IPS-20b (cell line): ENCODE results near the gene JAM3.

ENCODE experiments used
- H3K27ac ChIP-seq: one replicate; pipeline ENCODE4 v1.5.1; 2013; ENCODE audit warnings: low read length
- H3K27me3 ChIP-seq: 2 replicates; pipeline ENCODE4 v1.6.1; 2013; ENCODE audit warnings: mild to moderate bottlenecking, low read length, inconsistent platforms; ENCODE audit not compliant: insufficient read depth
- H3K36me3 ChIP-seq: 2 replicates; pipeline ENCODE4 v1.6.1; 2013; ENCODE audit warnings: low read depth, mild to moderate bottlenecking, inconsistent platforms, low read length, moderate library complexity; ENCODE audit not compliant: insufficient read depth
- H3K4me1 ChIP-seq: 2 replicates; pipeline ENCODE4 v1.6.1; 2013; ENCODE audit warnings: mild to moderate bottlenecking, control low read depth, inconsistent platforms, low read length, moderate library complexity; ENCODE audit not compliant: insufficient read depth
- H3K4me3 ChIP-seq: 2 replicates; pipeline ENCODE4 v1.5.1; 2013; ENCODE audit warnings: mild to moderate bottlenecking, low read length, inconsistent platforms
- H3K9ac ChIP-seq: 2 replicates; pipeline ENCODE4 v1.6.1; 2013; ENCODE audit warnings: low read depth, mild to moderate bottlenecking, inconsistent platforms, low read length, moderate library complexity
- H3K9me3 ChIP-seq: 2 replicates; pipeline ENCODE4 v1.6.1; 2013; ENCODE audit warnings: mild to moderate bottlenecking, low read depth, low read length, inconsistent platforms; ENCODE audit not compliant: insufficient read depth

Gene JAM3

DNA sequence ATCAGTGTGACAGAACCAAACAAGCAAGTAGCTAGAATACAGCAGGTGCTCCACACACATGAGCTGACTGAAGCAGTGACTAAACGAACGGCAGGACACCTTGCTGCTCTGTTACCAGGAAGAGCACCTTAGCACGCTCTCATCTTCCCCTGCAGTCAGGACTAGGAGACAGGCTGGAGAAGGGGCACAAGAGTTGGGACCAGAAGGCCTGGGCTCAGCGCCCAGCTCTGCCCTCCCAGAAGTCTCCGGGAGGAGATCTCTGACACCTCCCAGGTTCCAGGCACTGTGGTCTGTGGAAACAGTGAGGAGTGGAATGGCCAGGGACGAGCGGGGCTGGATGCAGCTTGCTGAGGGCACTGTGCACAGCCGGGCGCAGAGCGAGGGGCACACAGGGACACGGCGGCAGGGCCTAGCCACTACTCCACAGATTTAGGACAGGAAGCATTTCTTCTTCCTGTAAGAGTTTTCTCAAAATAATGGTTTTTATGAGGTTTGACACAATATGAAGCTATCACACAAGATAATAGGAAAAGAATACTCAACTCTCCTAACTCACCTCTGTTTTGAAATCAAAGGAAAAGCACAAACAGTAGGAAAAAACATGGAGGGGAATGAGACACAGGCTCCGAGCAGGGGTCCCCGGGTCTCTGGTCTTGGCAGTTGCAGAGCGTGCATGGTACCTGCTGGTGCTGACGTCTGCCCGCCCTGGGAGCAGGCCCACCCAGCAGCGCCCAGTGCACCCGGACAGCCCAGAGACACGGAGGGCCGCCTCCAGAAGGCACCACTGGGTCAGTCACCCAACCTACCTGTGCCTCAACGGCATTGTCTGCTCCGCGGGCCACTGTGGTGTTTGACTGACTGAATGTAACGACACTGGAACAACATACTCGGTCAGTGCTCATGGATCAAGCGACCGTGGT lies 87.3 kb downstream of the JAM3 start:
- peaks cover 12% of the 10 kb centered on the region for H3K9me3 ChIP-seq
- H3K27ac ChIP-seq: no peak overlapping the region
- peaks cover 97% of the 10 kb centered on the region for H3K36me3 ChIP-seq
- no peak overlapping the region for H3K9ac ChIP-seq
- no peak overlapping the region for H3K4me3 ChIP-seq
- no peaks in the 10 kb centered on the region for H3K4me1 ChIP-seq
- no peaks in the 10 kb centered on the region for H3K27me3 ChIP-seq

DNA sequence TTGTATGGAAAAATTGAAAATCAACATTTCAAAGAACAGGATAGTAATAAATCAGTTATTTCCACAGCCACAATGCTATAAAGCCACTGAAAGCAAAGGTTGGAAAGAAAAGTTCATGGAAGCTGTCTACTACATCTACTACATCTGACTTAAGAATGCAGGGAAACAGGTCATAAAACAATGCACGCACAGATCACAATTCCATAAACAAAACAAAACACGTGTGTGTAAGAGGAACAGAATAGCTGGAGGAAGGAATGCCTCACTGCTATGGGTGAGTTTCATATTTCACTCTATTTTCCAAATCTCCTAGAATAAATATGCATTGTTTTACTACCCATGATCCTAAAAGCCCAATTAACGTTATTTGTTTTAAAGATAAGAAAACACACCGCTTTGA lies 88.6 kb downstream of the JAM3 start:
- peaks cover 97% of the 10 kb centered on the region for H3K36me3 ChIP-seq
- no peaks in the 10 kb centered on the region for H3K4me1 ChIP-seq
- no peaks in the 10 kb centered on the region for H3K27me3 ChIP-seq
- no peak overlapping the region for H3K4me3 ChIP-seq
- no peak overlapping the region for H3K9ac ChIP-seq
- H3K27ac ChIP-seq: no peak overlapping the region
- peaks cover 24% of the 10 kb centered on the region for H3K9me3 ChIP-seq

DNA sequence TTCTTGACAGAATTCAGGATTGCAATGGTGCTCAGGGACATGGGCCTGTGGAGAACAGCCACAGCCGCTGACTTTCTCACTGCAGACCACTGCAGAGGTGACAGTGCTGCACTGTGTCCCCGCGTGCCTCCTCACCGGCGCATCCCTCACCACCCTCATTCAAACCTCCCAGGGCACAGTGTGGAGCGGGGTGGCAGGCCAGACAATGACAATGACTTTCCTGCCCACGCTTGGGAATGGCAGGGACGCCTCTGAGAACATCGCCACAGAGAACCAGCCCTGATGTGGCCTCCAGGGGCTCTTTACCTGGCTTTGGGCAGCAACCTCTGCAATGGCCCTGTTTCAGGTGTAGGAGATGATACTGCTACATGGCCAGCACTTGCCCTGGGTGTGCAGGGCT lies 89.2 kb downstream of the JAM3 start:
- peaks cover 97% of the 10 kb centered on the region for H3K36me3 ChIP-seq
- H3K27ac ChIP-seq: no peak overlapping the region
- no peak overlapping the region for H3K4me3 ChIP-seq

DNA sequence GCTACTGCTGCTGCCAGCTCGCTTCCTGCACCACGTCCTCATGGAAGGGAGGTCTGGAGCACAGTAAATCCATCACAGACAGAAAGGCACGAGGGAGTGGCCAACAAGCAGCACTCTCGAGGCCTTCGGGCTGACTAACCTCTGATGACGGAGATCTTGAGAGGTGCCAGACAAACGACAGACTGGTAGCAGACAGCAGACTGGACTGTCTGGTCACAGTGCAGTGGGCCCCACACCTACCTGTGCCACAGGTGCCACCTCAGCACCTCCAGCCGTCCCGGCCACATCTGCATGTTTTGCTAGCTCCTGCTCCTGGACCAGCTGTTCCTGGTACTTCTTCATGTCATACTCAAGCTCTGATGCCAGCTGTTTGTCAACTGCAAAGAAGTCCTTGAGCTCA lies 90.8 kb downstream of the JAM3 start:
- Histone ChIP-seq H3K9me3 (peaks cover 46% of the 10 kb centered on the region), H3K9ac (no peak overlapping the region), H3K4me3 (no peak overlapping the region), H3K36me3 (peaks cover 100% of the 10 kb centered on the region), H3K4me1 (no peaks in the 10 kb centered on the region), H3K27me3 (no peaks in the 10 kb centered on the region), H3K27ac (no peak overlapping the region)

More for the DNA sequence above, 89.2 kb downstream of the JAM3 start:
- Histone ChIP-seq H3K9me3 (peaks cover 30% of the 10 kb centered on the region), H3K27me3 (no peaks in the 10 kb centered on the region), H3K4me1 (no peaks in the 10 kb centered on the region), H3K9ac (no peak overlapping the region)

DNA sequence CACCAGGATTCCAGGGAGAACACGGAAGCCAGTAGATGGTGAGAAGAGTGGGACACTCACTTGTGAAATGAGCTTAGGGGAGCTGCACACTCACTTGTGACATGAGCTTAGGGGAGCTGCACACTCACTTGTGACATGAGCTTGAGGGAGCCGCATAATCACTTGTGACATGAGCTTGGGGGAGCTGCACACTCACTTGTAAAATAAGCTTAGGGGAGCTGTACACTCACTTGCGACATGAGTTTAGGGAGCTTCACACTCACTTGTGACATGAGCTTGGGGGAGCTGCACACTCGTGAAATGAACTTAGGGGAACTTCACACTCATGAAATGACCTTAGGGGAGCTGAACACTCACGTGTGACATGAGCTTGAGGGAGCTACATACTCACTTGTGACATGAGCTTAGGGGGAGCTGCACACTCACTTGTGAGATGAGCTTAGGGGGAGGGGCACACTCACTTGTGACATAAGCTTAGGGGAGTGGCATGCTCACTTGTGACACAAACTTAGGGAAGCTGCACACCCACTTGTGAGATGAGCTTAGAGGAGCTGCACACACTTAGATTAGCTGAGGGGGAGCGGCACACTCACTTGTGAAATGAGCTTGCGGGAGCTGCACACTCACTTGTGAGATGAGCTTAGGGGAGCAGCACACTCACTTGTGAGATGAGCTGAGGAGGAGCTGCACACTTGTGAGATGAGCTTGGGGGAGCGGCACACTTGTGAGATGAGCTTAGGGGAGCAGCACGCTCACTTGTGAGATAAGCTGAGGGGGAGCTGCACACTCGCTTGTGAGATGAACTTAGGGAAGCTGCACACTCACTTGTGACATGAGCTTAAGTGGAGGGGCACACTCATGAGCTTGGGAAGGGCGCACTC lies 95.9 kb downstream of the JAM3 start:
- peak overlapping the region; percentile 62 for H3K4me3 ChIP-seq
- peaks cover 90% of the 10 kb centered on the region for H3K36me3 ChIP-seq
- H3K27ac ChIP-seq: no peak overlapping the region

DNA sequence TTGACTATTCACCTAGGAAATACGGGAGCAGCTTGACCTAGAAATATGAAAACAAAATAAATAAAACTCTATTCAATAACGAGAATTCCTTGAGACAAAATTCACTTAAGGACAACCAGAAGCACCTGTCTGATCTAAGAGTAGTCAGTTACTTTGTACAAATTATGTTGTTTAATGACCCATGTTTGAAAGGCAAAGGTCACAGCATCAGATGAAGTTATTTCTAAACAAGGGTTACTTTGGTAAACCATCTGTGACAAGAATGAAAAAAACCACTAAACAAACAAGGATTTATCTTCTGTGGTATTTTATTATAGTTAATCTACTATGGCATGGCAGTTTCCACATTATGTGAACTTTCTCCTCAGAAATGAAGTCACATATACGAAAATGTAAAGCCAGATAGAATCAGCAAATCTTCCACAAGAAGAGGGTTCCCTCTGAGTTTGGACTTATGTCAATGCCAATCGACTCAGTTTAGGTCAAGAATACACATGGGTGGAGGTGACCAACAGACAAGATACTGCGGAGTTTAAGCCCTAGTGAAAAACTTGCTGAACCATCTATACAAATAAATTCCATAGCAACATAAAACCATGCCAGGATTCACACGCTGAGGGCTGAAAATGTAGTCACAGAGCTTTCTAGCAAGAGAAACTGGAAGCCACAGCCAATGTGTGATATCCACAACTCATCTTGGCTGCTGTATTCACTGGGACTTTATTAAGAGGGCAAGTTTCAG lies 101.5 kb downstream of the JAM3 start:
- Histone ChIP-seq H3K9ac (no peak overlapping the region), H3K27me3 (no peaks in the 10 kb centered on the region), H3K4me3 (no peak overlapping the region), H3K4me1 (no peaks in the 10 kb centered on the region), H3K9me3 (peaks cover 75% of the 10 kb centered on the region), H3K27ac (no peak overlapping the region), H3K36me3 (peaks cover 90% of the 10 kb centered on the region)

More for the DNA sequence above, 95.9 kb downstream of the JAM3 start:
- no peaks in the 10 kb centered on the region for H3K4me1 ChIP-seq
- peaks cover 92% of the 10 kb centered on the region for H3K9me3 ChIP-seq
- no peaks in the 10 kb centered on the region for H3K27me3 ChIP-seq
- H3K9ac ChIP-seq: no peak overlapping the region

DNA sequence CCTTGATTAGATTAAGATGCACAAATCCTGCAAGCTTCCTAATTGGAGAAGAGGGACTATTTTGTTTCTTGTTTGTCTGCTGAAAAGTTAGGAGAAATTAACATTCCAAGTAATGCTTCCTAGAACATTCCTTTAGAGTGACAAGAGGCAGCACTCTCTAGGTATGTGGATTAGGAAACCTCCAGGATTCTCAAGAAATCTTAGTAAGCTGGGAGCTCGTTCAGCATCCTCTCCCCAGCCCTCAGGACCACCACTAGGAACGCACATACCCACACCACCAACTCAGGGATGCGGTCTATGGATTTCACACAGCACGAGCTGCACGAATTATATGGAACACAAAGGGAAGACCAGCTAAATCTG lies 102.0 kb downstream of the JAM3 start:
- Histone ChIP-seq H3K27ac (no peak overlapping the region), H3K27me3 (no peaks in the 10 kb centered on the region), H3K36me3 (peaks cover 90% of the 10 kb centered on the region), H3K9me3 (peaks cover 70% of the 10 kb centered on the region), H3K4me1 (no peaks in the 10 kb centered on the region), H3K9ac (no peak overlapping the region), H3K4me3 (no peak overlapping the region)

DNA sequence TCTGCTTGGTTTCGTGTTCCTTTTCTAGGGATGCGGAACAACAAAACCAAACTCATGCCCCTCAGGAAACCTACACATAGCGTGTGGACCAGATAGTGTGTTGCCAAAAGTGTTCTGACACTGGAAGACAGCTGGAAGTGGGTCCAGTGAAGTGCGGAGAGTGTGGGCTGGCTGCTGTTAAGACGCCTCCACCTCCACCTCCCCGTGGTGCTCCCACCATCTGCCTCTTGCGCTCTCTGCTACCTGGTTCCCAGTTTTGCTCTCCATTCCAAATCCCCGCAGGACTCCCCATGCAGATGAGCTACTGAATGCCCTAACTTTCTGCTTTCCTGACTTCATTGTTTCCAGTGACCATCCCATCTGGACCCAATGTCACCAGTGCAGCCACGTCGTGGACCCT lies 103.1 kb downstream of the JAM3 start:
- Histone ChIP-seq H3K9me3 (peaks cover 65% of the 10 kb centered on the region), H3K36me3 (peaks cover 99% of the 10 kb centered on the region)

DNA sequence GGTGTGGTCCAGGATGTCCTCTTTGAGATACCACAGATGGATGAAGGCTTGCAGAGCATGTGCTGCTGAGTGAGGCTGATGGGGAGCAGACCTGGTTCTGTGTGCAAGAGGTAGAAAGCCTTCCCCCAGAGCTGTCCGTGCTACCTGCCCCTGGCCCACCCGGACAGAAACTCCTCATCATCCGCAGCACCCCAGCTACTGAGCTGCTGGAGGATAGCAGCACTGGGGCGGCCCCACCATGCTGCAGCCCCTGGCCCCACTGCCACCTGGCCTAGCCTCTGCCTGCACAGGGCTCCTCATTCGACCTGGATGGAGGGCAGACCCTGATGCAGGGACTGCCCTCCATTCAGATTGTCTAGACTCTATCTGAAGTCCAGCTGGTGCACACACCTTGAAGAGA lies 104.4 kb downstream of the JAM3 start:
- no peaks in the 10 kb centered on the region for H3K27me3 ChIP-seq
- no peak overlapping the region for H3K27ac ChIP-seq
- H3K9ac ChIP-seq: no peak overlapping the region
- H3K4me3 ChIP-seq: no peak overlapping the region
- H3K9me3 ChIP-seq: peaks cover 51% of the 10 kb centered on the region
- no peaks in the 10 kb centered on the region for H3K4me1 ChIP-seq
- peaks cover 100% of the 10 kb centered on the region for H3K36me3 ChIP-seq

More for the DNA sequence above, 103.1 kb downstream of the JAM3 start:
- no peaks in the 10 kb centered on the region for H3K4me1 ChIP-seq
- no peak overlapping the region for H3K27ac ChIP-seq
- H3K27me3 ChIP-seq: no peaks in the 10 kb centered on the region
- no peak overlapping the region for H3K4me3 ChIP-seq
- no peak overlapping the region for H3K9ac ChIP-seq

DNA sequence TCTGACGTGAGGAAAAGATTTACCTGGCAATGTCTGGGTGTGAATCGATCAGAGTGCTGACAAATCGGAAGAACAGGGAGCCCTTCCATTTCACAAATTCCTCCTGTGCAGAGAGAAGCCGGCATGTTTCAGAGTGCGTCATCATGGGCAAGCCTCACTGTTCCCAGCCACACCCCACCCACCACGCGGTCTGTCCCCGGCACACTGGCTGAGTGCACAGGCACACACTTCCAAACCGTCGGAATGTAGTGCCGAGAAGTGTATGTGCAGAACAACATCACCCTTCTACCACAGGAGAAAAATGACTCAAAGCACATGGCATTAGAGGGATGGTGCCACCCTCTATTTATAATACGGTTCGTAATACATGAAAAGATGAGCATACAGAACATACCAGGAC lies 107.4 kb downstream of the JAM3 start:
- Histone ChIP-seq H3K4me1 (no peaks in the 10 kb centered on the region), H3K27ac (no peak overlapping the region), H3K36me3 (peaks cover 99% of the 10 kb centered on the region), H3K9ac (no peak overlapping the region), H3K4me3 (no peak overlapping the region), H3K9me3 (peaks cover 22% of the 10 kb centered on the region), H3K27me3 (no peaks in the 10 kb centered on the region)

DNA sequence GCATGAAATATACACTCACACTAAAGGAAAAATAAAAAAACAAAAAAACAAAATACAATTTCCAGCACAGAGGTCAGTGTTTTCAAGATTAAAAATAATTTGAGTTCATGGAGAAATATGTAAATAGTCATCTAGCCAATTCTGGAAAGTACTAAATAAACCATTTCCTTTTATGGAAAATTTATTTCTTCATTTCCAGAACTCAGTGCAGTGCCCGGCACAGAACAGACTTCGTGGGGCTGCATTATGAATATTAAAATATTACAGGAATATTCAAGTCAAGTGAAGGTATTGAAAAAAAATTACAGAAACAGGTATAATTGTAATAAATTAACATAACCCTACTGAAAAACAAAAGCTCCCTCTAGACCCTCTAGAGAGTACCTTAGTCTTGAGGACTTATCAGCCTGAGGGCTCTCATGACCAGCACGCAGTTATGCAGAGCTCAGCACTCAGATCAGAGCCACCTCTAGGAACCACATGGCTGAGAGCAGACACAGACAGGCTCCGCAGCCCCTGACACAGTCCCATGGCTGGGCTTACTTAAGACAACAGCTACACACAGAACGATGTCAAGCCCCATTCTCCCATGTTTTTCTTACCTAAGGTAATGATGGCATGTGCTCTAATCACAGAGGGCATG lies 109.3 kb downstream of the JAM3 start:
- H3K36me3 ChIP-seq: peaks cover 99% of the 10 kb centered on the region
- no peak overlapping the region for H3K4me3 ChIP-seq

More for the DNA sequence above, 109.3 kb downstream of the JAM3 start:
- H3K9ac ChIP-seq: no peak overlapping the region
- no peak overlapping the region for H3K27ac ChIP-seq
- peaks cover 4% of the 10 kb centered on the region for H3K9me3 ChIP-seq
- H3K27me3 ChIP-seq: no peaks in the 10 kb centered on the region
- H3K4me1 ChIP-seq: no peaks in the 10 kb centered on the region
